ENCODE results near the gene ARHGAP15.

DNA sequence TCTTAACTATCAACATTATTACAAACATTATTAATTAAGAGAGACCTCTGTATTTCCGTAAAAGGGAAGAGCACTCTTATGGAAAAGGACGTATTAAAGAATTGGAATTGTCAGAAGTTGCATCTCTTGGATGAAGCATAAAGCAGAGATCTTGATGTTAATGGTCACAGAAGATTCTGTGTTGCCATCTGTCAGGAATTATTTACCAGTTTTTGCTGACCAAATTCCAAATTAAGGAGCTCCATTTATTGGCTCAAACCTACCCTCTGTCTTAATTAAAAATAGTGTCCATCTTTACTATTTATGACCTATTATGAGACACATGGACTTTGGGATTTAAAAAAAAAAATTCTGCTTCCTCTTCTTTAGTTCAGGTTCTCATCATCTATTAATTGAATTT, 232.1 kb downstream of the ARHGAP15 start:
- TF ChIP-seq, protein P1, sequence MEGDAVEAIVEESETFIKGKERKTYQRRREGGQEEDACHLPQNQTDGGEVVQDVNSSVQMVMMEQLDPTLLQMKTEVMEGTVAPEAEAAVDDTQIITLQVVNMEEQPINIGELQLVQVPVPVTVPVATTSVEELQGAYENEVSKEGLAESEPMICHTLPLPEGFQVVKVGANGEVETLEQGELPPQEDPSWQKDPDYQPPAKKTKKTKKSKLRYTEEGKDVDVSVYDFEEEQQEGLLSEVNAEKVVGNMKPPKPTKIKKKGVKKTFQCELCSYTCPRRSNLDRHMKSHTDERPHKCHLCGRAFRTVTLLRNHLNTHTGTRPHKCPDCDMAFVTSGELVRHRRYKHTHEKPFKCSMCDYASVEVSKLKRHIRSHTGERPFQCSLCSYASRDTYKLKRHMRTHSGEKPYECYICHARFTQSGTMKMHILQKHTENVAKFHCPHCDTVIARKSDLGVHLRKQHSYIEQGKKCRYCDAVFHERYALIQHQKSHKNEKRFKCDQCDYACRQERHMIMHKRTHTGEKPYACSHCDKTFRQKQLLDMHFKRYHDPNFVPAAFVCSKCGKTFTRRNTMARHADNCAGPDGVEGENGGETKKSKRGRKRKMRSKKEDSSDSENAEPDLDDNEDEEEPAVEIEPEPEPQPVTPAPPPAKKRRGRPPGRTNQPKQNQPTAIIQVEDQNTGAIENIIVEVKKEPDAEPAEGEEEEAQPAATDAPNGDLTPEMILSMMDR (conservative IDR thresholded peaks at IDR 0.05): no peak
- no peak for TF ChIP-seq EZH2 (IDR thresholded peaks at IDR 0.05; ENCODE audit: low read depth)
